ENCODE results near the gene PROSER2. TPM values are rescaled to one million over a fixed set of nuclear protein-coding genes. Genes with fewer than 3 reads are reported as not detected.
"Not testable (repeated sequence)": the region's sequence is repeated elsewhere in the genome, so short reads cannot be mapped to it uniquely, and the experiment has no call there.

PROSER2 gene
- total and polyA plus RNA-seq, 8 donors, result 1.3 to 16.2 (median 5.7) TPM; not detected in 1

DNA sequence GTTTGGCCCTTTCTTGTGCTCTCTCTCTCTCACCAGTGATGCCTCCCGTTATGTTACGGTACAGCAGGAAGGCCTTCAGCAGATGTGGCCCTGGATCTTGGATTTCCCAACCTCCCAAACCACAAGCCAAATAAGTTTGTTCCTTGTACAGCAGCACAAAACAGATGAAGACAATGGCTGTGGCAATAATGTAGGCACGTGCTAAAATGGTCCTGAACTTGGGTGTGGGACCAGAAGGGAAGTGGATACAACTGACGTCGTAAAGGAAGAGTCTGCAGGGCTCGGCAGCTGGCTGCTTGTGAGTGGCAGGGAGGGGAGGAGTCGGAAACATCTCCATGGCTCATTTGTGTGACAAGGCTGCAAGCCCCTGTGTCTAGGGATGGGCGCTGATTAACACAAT, 26.8 kb downstream of the PROSER2 start:
- no peaks in the 10 kb centered on the region for H3K27me3 ChIP-seq
- no peak overlapping the region for H3K27ac ChIP-seq
- intact Hi-C loops (cut with DNase I; ENCODE audit: low total_unique reads), result no loop called here
- peaks cover 0 to 41% (median 37%) of the 10 kb centered on the region in 4 donors for H3K36me3 ChIP-seq
- no peak for DNase-seq
- WGBS, 5 donors, result 74 to 83% (median 82%) methylated on average over 8 of the region's 8 CpGs
- H3K4me3 ChIP-seq, result no peak overlapping the region
- H3K9me3 ChIP-seq, result no peaks in the 10 kb centered on the region
- no peaks in the 10 kb centered on the region for H3K4me1 ChIP-seq
- TF ChIP-seq EP300 (IDR thresholded peaks at IDR 0.05), result no peak
- TF ChIP-seq, protein P1, sequence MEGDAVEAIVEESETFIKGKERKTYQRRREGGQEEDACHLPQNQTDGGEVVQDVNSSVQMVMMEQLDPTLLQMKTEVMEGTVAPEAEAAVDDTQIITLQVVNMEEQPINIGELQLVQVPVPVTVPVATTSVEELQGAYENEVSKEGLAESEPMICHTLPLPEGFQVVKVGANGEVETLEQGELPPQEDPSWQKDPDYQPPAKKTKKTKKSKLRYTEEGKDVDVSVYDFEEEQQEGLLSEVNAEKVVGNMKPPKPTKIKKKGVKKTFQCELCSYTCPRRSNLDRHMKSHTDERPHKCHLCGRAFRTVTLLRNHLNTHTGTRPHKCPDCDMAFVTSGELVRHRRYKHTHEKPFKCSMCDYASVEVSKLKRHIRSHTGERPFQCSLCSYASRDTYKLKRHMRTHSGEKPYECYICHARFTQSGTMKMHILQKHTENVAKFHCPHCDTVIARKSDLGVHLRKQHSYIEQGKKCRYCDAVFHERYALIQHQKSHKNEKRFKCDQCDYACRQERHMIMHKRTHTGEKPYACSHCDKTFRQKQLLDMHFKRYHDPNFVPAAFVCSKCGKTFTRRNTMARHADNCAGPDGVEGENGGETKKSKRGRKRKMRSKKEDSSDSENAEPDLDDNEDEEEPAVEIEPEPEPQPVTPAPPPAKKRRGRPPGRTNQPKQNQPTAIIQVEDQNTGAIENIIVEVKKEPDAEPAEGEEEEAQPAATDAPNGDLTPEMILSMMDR (IDR thresholded peaks at IDR 0.05), result no peak
- TF ChIP-seq POLR2A (IDR thresholded peaks at IDR 0.05), result no peak

DNA sequence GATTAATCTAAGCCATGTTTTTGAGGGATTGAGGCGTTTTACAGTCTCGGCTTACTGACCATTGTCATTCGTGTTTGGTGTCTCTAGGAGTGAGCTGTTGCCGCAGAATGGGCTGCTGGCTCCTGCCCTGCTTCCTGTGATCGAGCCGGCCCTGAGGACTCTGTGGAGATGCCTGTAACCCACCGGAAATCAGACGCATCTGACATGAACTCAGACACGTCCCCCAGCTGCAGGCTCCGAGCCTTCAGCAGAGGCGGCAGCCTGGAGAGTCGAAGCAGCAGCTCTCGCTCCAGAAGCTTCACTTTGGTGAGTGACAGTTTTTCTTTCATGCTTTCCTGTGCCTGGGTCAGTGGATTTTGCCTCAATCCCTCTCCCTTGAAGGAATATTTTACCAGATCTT, 28.8 kb downstream of the PROSER2 start:
- 90 to 94% (median 92%) methylated on average over 13 of the region's 13 CpGs for WGBS, 5 donors
- peaks cover 0 to 51% (median 41%) of the 10 kb centered on the region in 4 donors for H3K36me3 ChIP-seq
- H3K4me1 ChIP-seq, result no peaks in the 10 kb centered on the region
- H3K9me3 ChIP-seq, result no peaks in the 10 kb centered on the region
- intact Hi-C loops (cut with DNase I; ENCODE audit: low total_unique reads), result no loop called here
- H3K27me3 ChIP-seq, result no peaks in the 10 kb centered on the region
- no peak overlapping the region for H3K4me3 ChIP-seq
- TF ChIP-seq POLR2A (IDR thresholded peaks at IDR 0.05) (no peak), EP300 (IDR thresholded peaks at IDR 0.05) (no peak), POLR2AphosphoS5 (IDR thresholded peaks at IDR 0.05) (no peak)
- TF ChIP-seq, protein P1 (IDR thresholded peaks at IDR 0.05), result no peak
- DNase-seq, result no peak
- H3K27ac ChIP-seq, result no peak overlapping the region

DNA sequence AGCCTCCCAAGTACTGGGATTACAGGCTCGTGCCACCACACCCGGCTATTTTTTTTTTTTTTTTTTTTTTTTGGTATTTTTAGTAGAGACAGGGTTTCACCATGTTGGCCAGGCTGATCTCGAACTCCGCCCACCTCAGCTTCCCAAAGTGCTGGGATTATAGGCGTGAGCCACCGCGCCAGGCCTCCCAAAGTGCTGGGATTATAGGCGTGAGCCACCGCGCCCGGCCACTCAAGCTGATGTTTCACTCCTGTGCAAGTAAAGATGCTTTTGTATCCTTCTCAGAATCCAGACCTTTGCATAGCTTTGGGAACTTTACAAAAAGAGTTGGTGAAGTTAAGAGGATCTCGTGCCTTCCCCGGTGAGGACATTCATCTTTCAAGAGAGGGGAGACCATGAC, 29.5 kb downstream of the PROSER2 start:
- intact Hi-C loops (cut with DNase I; ENCODE audit: low total_unique reads); H3K27me3 ChIP-seq; DNase-seq; H3K4me1 ChIP-seq; H3K27ac ChIP-seq; H3K9me3 ChIP-seq; H3K4me3 ChIP-seq: not testable (repeated sequence)
- 95 to 98% (median 97%) methylated on average over 13 of the region's 13 CpGs for WGBS, 5 donors
- H3K36me3 ChIP-seq, result peaks cover 0 to 53% (median 44%) of the 10 kb centered on the region in 4 donors

DNA sequence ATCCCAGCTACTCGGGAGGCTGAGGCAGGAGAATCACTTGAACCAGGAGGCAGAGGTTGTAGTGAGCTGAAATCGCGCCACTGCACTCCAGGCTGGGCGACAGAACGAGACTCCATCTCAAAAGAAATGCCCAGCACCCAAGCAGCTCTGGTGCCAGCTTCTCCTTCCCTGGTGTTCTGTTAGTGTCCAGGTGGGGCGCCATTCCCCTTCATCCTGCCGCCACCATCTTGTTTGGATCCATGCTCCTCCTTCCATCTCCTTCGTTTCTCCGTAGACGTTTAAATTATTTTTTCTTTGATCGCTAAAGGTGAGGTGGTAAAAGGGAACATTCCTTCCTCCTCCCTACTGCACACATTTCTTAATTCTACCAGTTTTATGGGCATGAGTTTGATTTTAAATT, 30.3 kb downstream of the PROSER2 start:
- intact Hi-C loops (cut with DNase I; ENCODE audit: low total_unique reads), result no loop called here

DNA sequence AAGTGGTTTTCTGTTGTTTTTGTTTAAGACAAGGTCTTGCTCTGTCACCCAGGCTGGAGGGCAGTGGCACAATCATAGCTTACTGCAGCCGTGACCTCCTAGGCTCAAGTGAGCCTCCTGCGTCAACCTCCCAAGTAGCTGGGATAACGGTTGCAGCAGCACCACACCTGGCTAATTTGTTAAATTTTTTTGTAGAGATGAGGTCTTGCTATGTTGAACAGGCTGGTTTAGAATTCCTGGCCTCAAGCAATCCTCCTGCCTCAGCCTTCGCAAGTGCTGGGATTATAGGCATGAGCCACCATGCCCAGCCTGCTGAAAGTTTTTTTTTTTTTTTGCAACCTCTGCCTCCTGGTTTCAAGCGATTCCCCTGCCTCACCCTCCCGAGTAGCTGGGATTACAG, 31.1 kb downstream of the PROSER2 start:
- 90 to 95% (median 92%) methylated on average over 6 of the region's 6 CpGs for WGBS, 5 donors
- intact Hi-C loops (cut with DNase I; ENCODE audit: low total_unique reads), result no loop called here
- H3K27ac ChIP-seq, result no peak overlapping the region
- no peak for DNase-seq
- TF ChIP-seq, protein P1 (IDR thresholded peaks at IDR 0.05), result no peak
- TF ChIP-seq POLR2A (IDR thresholded peaks at IDR 0.05), result no peak
- TF ChIP-seq POLR2AphosphoS5 (IDR thresholded peaks at IDR 0.05), result no peak
- TF ChIP-seq EP300 (IDR thresholded peaks at IDR 0.05), result no peak
- H3K27me3 ChIP-seq, result no peaks in the 10 kb centered on the region
- no peak overlapping the region for H3K4me3 ChIP-seq
- no peaks in the 10 kb centered on the region for H3K4me1 ChIP-seq
- H3K36me3 ChIP-seq, result peaks cover 0 to 56% (median 47%) of the 10 kb centered on the region in 4 donors
- H3K9me3 ChIP-seq, result no peaks in the 10 kb centered on the region

More for the DNA sequence above, 30.3 kb downstream of the PROSER2 start:
- H3K4me1 ChIP-seq, result no peaks in the 10 kb centered on the region
- no peak overlapping the region for H3K27ac ChIP-seq
- WGBS, 5 donors, result 93 to 95% (median 94%) methylated on average over 11 of the region's 11 CpGs
- H3K9me3 ChIP-seq, result no peaks in the 10 kb centered on the region
- TF ChIP-seq EP300 (IDR thresholded peaks at IDR 0.05) (no peak), POLR2AphosphoS5 (IDR thresholded peaks at IDR 0.05) (no peak), POLR2A (IDR thresholded peaks at IDR 0.05) (no peak)
- TF ChIP-seq, protein P1 (IDR thresholded peaks at IDR 0.05), result no peak
- peaks cover 0 to 55% (median 46%) of the 10 kb centered on the region in 4 donors for H3K36me3 ChIP-seq
- no peak for DNase-seq
- no peaks in the 10 kb centered on the region for H3K27me3 ChIP-seq
- H3K4me3 ChIP-seq, result no peak overlapping the region
